GM21825 (cell line): ENCODE measurements around the gene RAP1GAP.
"Not testable (repeated sequence)": the region's sequence is repeated elsewhere in the genome, so short reads cannot be mapped to it uniquely, and the experiment has no call there.

ENCODE experiments used
- ATAC-seq: cut with Tn5 transposase; IDR thresholded peaks from one replicate; pipeline ENCODE4 v1.9.1; 2021; ENCODE audit warnings: mild to moderate bottlenecking, moderate library complexity; ENCODE audit not compliant: unreplicated experiment

The RAP1GAP gene

GRCh38 chr1:21680381-21680780, 11.2 kb upstream of the RAP1GAP start:
- ATAC-seq: no peak

- no peak for ATAC-seq
Observed at GRCh38 chr1:21677168-21677567, 8.0 kb upstream of the RAP1GAP start.

GRCh38 chr1:21674957-21675356, 5.8 kb upstream of the RAP1GAP start:
- no peak for ATAC-seq

- not testable (repeated sequence) for ATAC-seq
Observed at GRCh38 chr1:21673853-21674252, 4.7 kb upstream of the RAP1GAP start.

- no peak for ATAC-seq
Observed at GRCh38 chr1:21673277-21673780, 4.2 kb upstream of the RAP1GAP start.

GRCh38 chr1:21672478-21673276, 3.5 kb upstream of the RAP1GAP start:
- ATAC-seq: no peak

GRCh38 chr1:21671915-21672314, 2.8 kb upstream of the RAP1GAP start:
- no peak for ATAC-seq

GRCh38 chr1:21670956-21671902, 2.1 kb upstream of the RAP1GAP start:
- no peak for ATAC-seq

GRCh38 chr1:21670059-21670881, 1.1 kb upstream of the RAP1GAP start:
- no peak for ATAC-seq

- ATAC-seq: no peak
Observed at GRCh38 chr1:21668951-21669257, 253 bp downstream of the RAP1GAP start.

GRCh38 chr1:21668232-21668950, 766 bp downstream of the RAP1GAP start:
- ATAC-seq: no peak

GRCh38 chr1:21667348-21668231, 1.6 kb downstream of the RAP1GAP start:
- ATAC-seq: no peak

- no peak for ATAC-seq
Observed at GRCh38 chr1:21666576-21667320, 2.4 kb downstream of the RAP1GAP start.

- ATAC-seq: no peak
Observed at GRCh38 chr1:21665711-21666575, 3.2 kb downstream of the RAP1GAP start.

GRCh38 chr1:21664806-21665588, 4.2 kb downstream of the RAP1GAP start:
- ATAC-seq: no peak

- no peak for ATAC-seq
Observed at GRCh38 chr1:21663951-21664805, 5.0 kb downstream of the RAP1GAP start.
